Fibroblast of lung (primary cell): Measurements from ENCODE around the gene KMT2C. TPM values are rescaled to one million over a fixed set of nuclear protein-coding genes. Genes with fewer than 3 reads are reported as not detected.

Experiments
- DNase-seq, 2 donors: peaks; one replicate each; pipeline versions ENCODE4 v3.0.0 to v3.0.0-alpha.2; 2010; ENCODE audit warnings: low read depth in 2 of 2
- H2AFZ ChIP-seq: 2 replicates; pipeline ENCODE4 v1.5.1; 2012; ENCODE audit warnings: low read length, control low read depth, inconsistent platforms
- H3K27ac ChIP-seq: 2 replicates; pipeline ENCODE4 v1.5.1; 2011; ENCODE audit warnings: low read length, control low read depth; ENCODE audit not compliant: insufficient read depth
- H3K27me3 ChIP-seq: 2 replicates; pipeline ENCODE4 v1.5.1; 2011; ENCODE audit warnings: mild to moderate bottlenecking, low read length; ENCODE audit not compliant: control insufficient read depth, insufficient read depth
- H3K36me3 ChIP-seq: 2 replicates; pipeline ENCODE4 v1.5.1; 2011; ENCODE audit warnings: low read length; ENCODE audit not compliant: control insufficient read depth, insufficient read depth
- H3K4me1 ChIP-seq: 2 replicates; pipeline ENCODE4 v1.5.1; 2011; ENCODE audit warnings: low read length; ENCODE audit not compliant: control insufficient read depth, insufficient read depth; ENCODE audit errors: extremely low read depth
- H3K4me2 ChIP-seq: 2 replicates; pipeline ENCODE4 v1.5.1; 2011; ENCODE audit warnings: low read length, control low read depth; ENCODE audit not compliant: insufficient read depth; ENCODE audit errors: extremely low read depth
- H3K4me3 ChIP-seq, 4 experiments: fragments of 200-600 bp in 1 of 4; sonication (generic) in 1 of 4; replicated peaks in 1 of 4; 2 replicates each; pipeline ENCODE4 v1.5.1; 2011 to 2016; ENCODE audit warnings: low read length in 4 of 4, low read depth in 3 of 4, mild to moderate bottlenecking in 3 of 4, control low read depth in 2 of 4, inconsistent platforms in 1 of 4, mixed read lengths in 1 of 4; ENCODE audit not compliant: insufficient read depth in 1 of 4; ENCODE audit errors: control extremely low read depth in 1 of 4
- H3K79me2 ChIP-seq: 2 replicates; pipeline ENCODE4 v1.5.1; 2012; ENCODE audit warnings: mild to moderate bottlenecking, low read length, inconsistent platforms; ENCODE audit not compliant: control insufficient read depth, insufficient read depth
- H3K9ac ChIP-seq: 2 replicates; pipeline ENCODE4 v1.5.1; 2011; ENCODE audit warnings: mild to moderate bottlenecking, low read length, control low read depth; ENCODE audit not compliant: insufficient read depth
- H3K9me3 ChIP-seq: 2 replicates; pipeline ENCODE4 v1.5.1; 2012; ENCODE audit warnings: low read depth, low read length; ENCODE audit not compliant: control insufficient read depth, insufficient read depth
- H4K20me1 ChIP-seq: 2 replicates; pipeline ENCODE4 v1.5.1; 2011; ENCODE audit warnings: low read length; ENCODE audit not compliant: control insufficient read depth, insufficient read depth; ENCODE audit errors: extremely low read depth
- EZH2 ChIP-seq: IDR thresholded peaks from 2 replicates; pipeline ENCODE4 v1.5.1; 2012; ENCODE audit warnings: low read length, control low read depth, mild to moderate bottlenecking; ENCODE audit errors: missing control alignments
- polyA plus RNA-seq, 2 donors: library from polyadenylated mRNA; depleted of rRNA in 1 of 2; stranded (reverse) in 1 of 2; unstranded in 1 of 2; fragments of >200 nt; gene quantifications; 2 replicates each; pipeline ENCODE4 v1.2.1, GENCODE V29; 2011 to 2012; ENCODE audit warnings: missing spikeins in 1 of 2
- total RNA-seq: library from RNA; depleted of rRNA; stranded (reverse); fragments of >200 nt; gene quantifications from 2 replicates; pipeline ENCODE4 v1.2.1, GENCODE V29; 2014
- TF ChIP-seq, protein P1 (sequence below), 2 donors: IDR thresholded peaks in 1 of 2; conservative IDR thresholded peaks in 1 of 2; 1 replicate in 1 of 2; 2 replicates in 1 of 2; pipeline ENCODE4 v1.5.1; 2011 to 2012; ENCODE audit warnings: low read length in 2 of 2, control low read depth in 1 of 2, inconsistent platforms in 1 of 2, low read depth in 1 of 2, mild to moderate bottlenecking in 1 of 2

KMT2C gene
- total and polyA plus RNA-seq, 2 donors (not counting 1 experiment from before 2014, with no cell fraction given), result 11.1 to 32.4 TPM

- H3K36me3 ChIP-seq, result peaks cover 19% of the 10 kb centered on the region
- no peak overlapping the region for H3K9ac ChIP-seq
- DNase-seq, result no peak
- H3K27me3 ChIP-seq, result no peaks in the 10 kb centered on the region
- H3K27ac ChIP-seq, result no peak overlapping the region
- H3K4me2 ChIP-seq, result no peak overlapping the region
- H4K20me1 ChIP-seq, result no peaks in the 10 kb centered on the region
- no peak overlapping the region for H3K4me3 ChIP-seq
- TF ChIP-seq, protein P1, sequence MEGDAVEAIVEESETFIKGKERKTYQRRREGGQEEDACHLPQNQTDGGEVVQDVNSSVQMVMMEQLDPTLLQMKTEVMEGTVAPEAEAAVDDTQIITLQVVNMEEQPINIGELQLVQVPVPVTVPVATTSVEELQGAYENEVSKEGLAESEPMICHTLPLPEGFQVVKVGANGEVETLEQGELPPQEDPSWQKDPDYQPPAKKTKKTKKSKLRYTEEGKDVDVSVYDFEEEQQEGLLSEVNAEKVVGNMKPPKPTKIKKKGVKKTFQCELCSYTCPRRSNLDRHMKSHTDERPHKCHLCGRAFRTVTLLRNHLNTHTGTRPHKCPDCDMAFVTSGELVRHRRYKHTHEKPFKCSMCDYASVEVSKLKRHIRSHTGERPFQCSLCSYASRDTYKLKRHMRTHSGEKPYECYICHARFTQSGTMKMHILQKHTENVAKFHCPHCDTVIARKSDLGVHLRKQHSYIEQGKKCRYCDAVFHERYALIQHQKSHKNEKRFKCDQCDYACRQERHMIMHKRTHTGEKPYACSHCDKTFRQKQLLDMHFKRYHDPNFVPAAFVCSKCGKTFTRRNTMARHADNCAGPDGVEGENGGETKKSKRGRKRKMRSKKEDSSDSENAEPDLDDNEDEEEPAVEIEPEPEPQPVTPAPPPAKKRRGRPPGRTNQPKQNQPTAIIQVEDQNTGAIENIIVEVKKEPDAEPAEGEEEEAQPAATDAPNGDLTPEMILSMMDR (conservative IDR thresholded peaks at IDR 0.05 in 1 of 2, IDR thresholded peaks at IDR 0.05 in 1 of 2; ENCODE audit: low read depth in 1 of 2, low read length in 2 of 2), result no peak
- TF ChIP-seq EZH2, result no peak
- no peaks in the 10 kb centered on the region for H3K9me3 ChIP-seq
- H3K4me1 ChIP-seq, result no peaks in the 10 kb centered on the region
- H2AFZ ChIP-seq, result no peak overlapping the region
- no peaks in the 10 kb centered on the region for H3K79me2 ChIP-seq
Measured at GRCh38 chr7:152122540-152122939, 313.3 kb downstream of the KMT2C start.

DNA sequence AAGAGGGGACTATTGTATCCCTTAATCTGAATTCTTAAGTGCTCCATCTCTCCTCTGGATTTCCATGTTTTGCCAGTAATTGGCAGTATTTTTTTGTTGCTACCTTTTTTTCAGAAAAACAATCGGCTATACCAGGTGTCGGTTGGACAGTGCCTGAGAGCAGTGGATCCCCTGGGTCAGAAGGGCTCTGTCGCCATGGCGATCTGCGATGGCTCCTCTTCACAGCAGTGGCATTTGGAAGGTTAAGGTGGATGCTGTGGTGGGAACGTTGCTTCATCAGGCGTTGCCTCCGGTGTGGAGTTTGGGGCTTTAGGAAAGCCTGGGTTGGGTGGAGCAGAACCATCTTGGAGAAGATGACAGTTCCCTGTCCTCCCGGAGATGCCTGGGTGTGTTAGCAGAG, 314.4 kb downstream of the KMT2C start:
- H3K36me3 ChIP-seq, result peaks cover 18% of the 10 kb centered on the region
- no peak for TF ChIP-seq EZH2
- TF ChIP-seq, protein P1 (conservative IDR thresholded peaks at IDR 0.05 in 1 of 2, IDR thresholded peaks at IDR 0.05 in 1 of 2; ENCODE audit: low read depth in 1 of 2, low read length in 2 of 2), result no peak
- no peaks in the 10 kb centered on the region for H3K27me3 ChIP-seq
- H3K4me1 ChIP-seq, result no peaks in the 10 kb centered on the region
- no peak overlapping the region for H2AFZ ChIP-seq
- no peaks in the 10 kb centered on the region for H3K79me2 ChIP-seq
- H3K27ac ChIP-seq, result no peak overlapping the region
- H3K4me2 ChIP-seq, result no peak overlapping the region
- DNase-seq, result no peak
- H4K20me1 ChIP-seq, result no peaks in the 10 kb centered on the region
- no peaks in the 10 kb centered on the region for H3K9me3 ChIP-seq
- H3K9ac ChIP-seq, result no peak overlapping the region
- no peak overlapping the region for H3K4me3 ChIP-seq

GRCh38 chr7:152120776-152121175, 315.0 kb downstream of the KMT2C start:
- H3K27me3 ChIP-seq, result no peaks in the 10 kb centered on the region
- TF ChIP-seq, protein P1 (conservative IDR thresholded peaks at IDR 0.05 in 1 of 2, IDR thresholded peaks at IDR 0.05 in 1 of 2; ENCODE audit: low read depth in 1 of 2, low read length in 2 of 2), result no peak
- no peak for TF ChIP-seq EZH2
- H3K27ac ChIP-seq, result no peak overlapping the region
- H2AFZ ChIP-seq, result no peak overlapping the region
- peaks cover 18% of the 10 kb centered on the region for H3K36me3 ChIP-seq
- no peak overlapping the region for H3K9ac ChIP-seq
- H3K9me3 ChIP-seq, result no peaks in the 10 kb centered on the region
- H3K4me3 ChIP-seq, result no peak overlapping the region
- H3K4me2 ChIP-seq, result no peak overlapping the region
- H4K20me1 ChIP-seq, result no peaks in the 10 kb centered on the region
- no peaks in the 10 kb centered on the region for H3K79me2 ChIP-seq
- no peak for DNase-seq
- H3K4me1 ChIP-seq, result no peaks in the 10 kb centered on the region
